Stimulated activated CD4-positive, alpha-beta T cell treated with anti-CD3 and anti-CD28 coated beads, Interleukin-15, amount 100 ng/mL, for 24 hours (primary cell): ENCODE results near the gene TNKS2.
A peak's percentile ranks its signal among the peaks of the same experiment; 100 is the strongest.
"Not testable (repeated sequence)": the region's sequence is repeated elsewhere in the genome, so short reads cannot be mapped to it uniquely, and the experiment has no call there.

ENCODE experiments used
- DNase-seq: peaks from one replicate; pipeline ENCODE4 v3.0.0-alpha.2; 2020

Gene TNKS2

GRCh38 chr10:91797874-91798648 lies at the start of gene TNKS2:
Gene TNKS2, plus strand, starts transcription at chr10:91798426. Its CDS starts 265 bp downstream, at chr10:91798691.
- DNase-seq, result peak; percentile 95

- DNase-seq, result not testable (repeated sequence)
These were observed 48.6 kb upstream of the TNKS2 start for GRCh38 chr10:91749592-91749991.

GRCh38 chr10:91756286-91756685 lies 41.9 kb upstream of the TNKS2 start:
- DNase-seq, result no peak

- DNase-seq, result no peak
These were observed 39.7 kb upstream of the TNKS2 start for GRCh38 chr10:91758303-91759146.

GRCh38 chr10:91759581-91759986 lies 38.6 kb upstream of the TNKS2 start:
- DNase-seq, result no peak

- DNase-seq, result no peak
These were observed 36.5 kb upstream of the TNKS2 start for GRCh38 chr10:91761721-91762120.

GRCh38 chr10:91762878-91763277 lies 35.3 kb upstream of the TNKS2 start:
- DNase-seq, result no peak

GRCh38 chr10:91766676-91767075 lies 31.6 kb upstream of the TNKS2 start:
- DNase-seq, result no peak

- no peak for DNase-seq
These were observed 30.1 kb upstream of the TNKS2 start for GRCh38 chr10:91768123-91768522.

- DNase-seq, result no peak
These were observed 26.3 kb upstream of the TNKS2 start for GRCh38 chr10:91771907-91772306.

- no peak for DNase-seq
These were observed 25.8 kb upstream of the TNKS2 start for GRCh38 chr10:91772461-91772860.

- no peak for DNase-seq
These were observed 25.4 kb upstream of the TNKS2 start for GRCh38 chr10:91772869-91773268.

- DNase-seq, result no peak
These were observed 23.7 kb upstream of the TNKS2 start for GRCh38 chr10:91774571-91774970.

GRCh38 chr10:91775731-91776130 lies 22.5 kb upstream of the TNKS2 start:
- DNase-seq, result no peak

GRCh38 chr10:91776266-91776665 lies 22.0 kb upstream of the TNKS2 start:
- DNase-seq, result no peak

- DNase-seq, result no peak
These were observed 19.7 kb upstream of the TNKS2 start for GRCh38 chr10:91778485-91778884.

GRCh38 chr10:91779011-91779605 lies 19.1 kb upstream of the TNKS2 start:
- no peak for DNase-seq

GRCh38 chr10:91782539-91782938 lies 15.7 kb upstream of the TNKS2 start:
- no peak for DNase-seq

- no peak for DNase-seq
These were observed 12.4 kb upstream of the TNKS2 start for GRCh38 chr10:91785830-91786229.

- no peak for DNase-seq
These were observed 11.0 kb upstream of the TNKS2 start for GRCh38 chr10:91787258-91787657.

- no peak for DNase-seq
These were observed 10.4 kb upstream of the TNKS2 start for GRCh38 chr10:91787810-91788209.

- DNase-seq, result no peak
These were observed 9.7 kb upstream of the TNKS2 start for GRCh38 chr10:91788527-91788926.

GRCh38 chr10:91796331-91797047 lies 1.7 kb upstream of the TNKS2 start:
- DNase-seq, result peak; percentile 71
